Mesendoderm (in vitro differentiated cells): ENCODE results near the gene CCKAR.

Experiments used
- DNase-seq: peaks from one replicate; pipeline ENCODE4 v3.0.0; 2013
- H2AK5ac ChIP-seq: 2 replicates; pipeline ENCODE4 v1.6.1; 2013; ENCODE audit warnings: low read length, inconsistent platforms
- H2BK120ac ChIP-seq: 2 replicates; pipeline ENCODE4 v1.6.1; 2013; ENCODE audit warnings: low read depth, mild to moderate bottlenecking, low read length, moderate library complexity, mixed read lengths
- H2BK15ac ChIP-seq: replicated peaks from 2 replicates; pipeline ENCODE4 v1.6.1; 2013; ENCODE audit warnings: low read depth, mild to moderate bottlenecking, moderate library complexity
- H2BK5ac ChIP-seq: 2 replicates; pipeline ENCODE4 v1.6.1; 2013; ENCODE audit warnings: low read length, inconsistent platforms
- H3K18ac ChIP-seq: 2 replicates; pipeline ENCODE4 v1.6.1; 2013; ENCODE audit warnings: mild to moderate bottlenecking, low read length, mixed read lengths
- H3K23ac ChIP-seq: one replicate; pipeline ENCODE4 v1.6.1; 2013; ENCODE audit warnings: low read length
- H3K27ac ChIP-seq: 2 replicates; pipeline ENCODE4 v1.5.1; 2013; ENCODE audit warnings: low read depth, mild to moderate bottlenecking, inconsistent platforms, low read length, moderate library complexity
- H3K27me3 ChIP-seq: 2 replicates; pipeline ENCODE4 v1.6.1; 2013; ENCODE audit warnings: low read length, control low read depth, mild to moderate bottlenecking, inconsistent platforms; ENCODE audit not compliant: insufficient read depth, poor library complexity
- H3K36me3 ChIP-seq: 2 replicates; pipeline ENCODE4 v1.6.1; 2013; ENCODE audit warnings: low read length, inconsistent platforms; ENCODE audit not compliant: control insufficient read depth, insufficient read depth
- H3K4ac ChIP-seq: one replicate; pipeline ENCODE4 v1.6.1; 2013; ENCODE audit warnings: low read depth, mild to moderate bottlenecking, low read length, moderate library complexity
- H3K4me1 ChIP-seq: 2 replicates; pipeline ENCODE4 v1.6.1; 2013; ENCODE audit warnings: low read depth, low read length, inconsistent platforms; ENCODE audit not compliant: control insufficient read depth
- H3K4me2 ChIP-seq: 2 replicates; pipeline ENCODE4 v1.6.1; 2013; ENCODE audit warnings: low read length
- H3K4me3 ChIP-seq: 2 replicates; pipeline ENCODE4 v1.5.1; 2013; ENCODE audit warnings: mild to moderate bottlenecking, low read length
- H3K56ac ChIP-seq: one replicate; pipeline ENCODE4 v1.6.1; 2013; ENCODE audit warnings: low read length
- H3K79me1 ChIP-seq: 2 replicates; pipeline ENCODE4 v1.6.1; 2013; ENCODE audit warnings: low read length, inconsistent platforms
- H3K79me2 ChIP-seq: 2 replicates; pipeline ENCODE4 v1.6.1; 2013; ENCODE audit warnings: mild to moderate bottlenecking, low read length; ENCODE audit not compliant: control insufficient read depth, insufficient read depth
- H3K9ac ChIP-seq: 2 replicates; pipeline ENCODE4 v1.6.1; 2013; ENCODE audit warnings: low read length, inconsistent platforms
- H4K5ac ChIP-seq: one replicate; pipeline ENCODE4 v1.6.1; 2013; ENCODE audit warnings: low read length
- H4K8ac ChIP-seq: one replicate; pipeline ENCODE4 v1.6.1; 2013; ENCODE audit warnings: low read depth, mild to moderate bottlenecking, control low read depth, low read length, moderate library complexity
- WGBS: extraction: QIAGEN DNeasy Blood & Tissue Kit; methylation state at CpG from one replicate; pipeline ENCODE4 v1.1.7; 2013; ENCODE audit warnings: low lambda C conversion rate, missing lambda C conversion rate; ENCODE audit not compliant: insufficient coverage; ENCODE audit errors: extremely low coverage; 5-methylcytosine and 5-hydroxymethylcytosine counted together

Gene CCKAR

GRCh38 chr4:26476545-26476944, 13.7 kb downstream of the CCKAR start:
- no peak overlapping the region for H2AK5ac ChIP-seq
- no peak overlapping the region for H3K4me3 ChIP-seq
- H4K8ac ChIP-seq = no peak overlapping the region
- H3K79me2 ChIP-seq = no peaks in the 10 kb centered on the region
- H3K4me1 ChIP-seq = no peaks in the 10 kb centered on the region
- H3K56ac ChIP-seq = no peak overlapping the region
- H3K9ac ChIP-seq = no peak overlapping the region
- no CpG with 5 or more reads among the region's 5 CpGs for WGBS
- H2BK5ac ChIP-seq = no peak overlapping the region
- H4K5ac ChIP-seq = no peak overlapping the region
- no peaks in the 10 kb centered on the region for H3K36me3 ChIP-seq
- H3K23ac ChIP-seq = no peak overlapping the region
- no peak overlapping the region for H3K18ac ChIP-seq
- DNase-seq = no peak
- no peak overlapping the region for H3K4me2 ChIP-seq
- H3K4ac ChIP-seq = no peak overlapping the region
- H3K27me3 ChIP-seq = no peaks in the 10 kb centered on the region
- no peak overlapping the region for H3K27ac ChIP-seq
- H2BK120ac ChIP-seq = no peak overlapping the region
- H3K79me1 ChIP-seq = no peaks in the 10 kb centered on the region
- no peak overlapping the region for H2BK15ac ChIP-seq

GRCh38 chr4:26475716-26476115, 14.6 kb downstream of the CCKAR start:
- Histone ChIP-seq H2BK120ac (no peak overlapping the region), H3K79me2 (no peaks in the 10 kb centered on the region), H3K56ac (no peak overlapping the region), H2BK5ac (no peak overlapping the region), H3K18ac (no peak overlapping the region), H3K4me2 (no peak overlapping the region), H4K5ac (no peak overlapping the region), H3K4ac (no peak overlapping the region), H2AK5ac (no peak overlapping the region), H3K27ac (no peak overlapping the region), H3K4me1 (no peaks in the 10 kb centered on the region), H3K36me3 (no peaks in the 10 kb centered on the region), H2BK15ac (no peak overlapping the region), H4K8ac (no peak overlapping the region), H3K79me1 (no peaks in the 10 kb centered on the region), H3K4me3 (no peak overlapping the region), H3K27me3 (no peaks in the 10 kb centered on the region), H3K23ac (no peak overlapping the region), H3K9ac (no peak overlapping the region)
- DNase-seq = no peak
- WGBS = no CpG with 5 or more reads among the region's 8 CpGs

GRCh38 chr4:26474551-26474950, 15.7 kb downstream of the CCKAR start:
- Histone ChIP-seq H2BK120ac (no peak overlapping the region), H3K4me3 (no peak overlapping the region), H3K18ac (no peak overlapping the region)

GRCh38 chr4:26473893-26474292, 16.4 kb downstream of the CCKAR start:
- H3K9ac ChIP-seq = no peak overlapping the region
- no peak overlapping the region for H3K4me3 ChIP-seq
- DNase-seq = no peak
- H4K5ac ChIP-seq = no peak overlapping the region
- no peaks in the 10 kb centered on the region for H3K4me1 ChIP-seq
- H3K36me3 ChIP-seq = no peaks in the 10 kb centered on the region
- no peak overlapping the region for H2BK15ac ChIP-seq
- no peak overlapping the region for H2BK5ac ChIP-seq
- H3K79me2 ChIP-seq = no peaks in the 10 kb centered on the region
- H3K56ac ChIP-seq = no peak overlapping the region
- no peak overlapping the region for H2BK120ac ChIP-seq
- H3K4me2 ChIP-seq = no peak overlapping the region
- H3K79me1 ChIP-seq = no peaks in the 10 kb centered on the region
- H3K18ac ChIP-seq = no peak overlapping the region
- no peak overlapping the region for H2AK5ac ChIP-seq
- no peak overlapping the region for H3K4ac ChIP-seq
- no peaks in the 10 kb centered on the region for H3K27me3 ChIP-seq
- no peak overlapping the region for H3K23ac ChIP-seq
- no CpG with 5 or more reads among the region's 8 CpGs for WGBS
- no peak overlapping the region for H3K27ac ChIP-seq
- no peak overlapping the region for H4K8ac ChIP-seq

More at GRCh38 chr4:26474551-26474950, 15.7 kb downstream of the CCKAR start:
- Histone ChIP-seq H3K4ac (no peak overlapping the region), H3K9ac (no peak overlapping the region), H3K56ac (no peak overlapping the region), H3K4me1 (no peaks in the 10 kb centered on the region), H3K79me2 (no peaks in the 10 kb centered on the region), H2BK15ac (no peak overlapping the region), H3K27me3 (no peaks in the 10 kb centered on the region), H2AK5ac (no peak overlapping the region), H4K8ac (no peak overlapping the region), H3K79me1 (no peaks in the 10 kb centered on the region), H3K4me2 (no peak overlapping the region), H3K36me3 (no peaks in the 10 kb centered on the region), H3K23ac (no peak overlapping the region), H4K5ac (no peak overlapping the region), H2BK5ac (no peak overlapping the region), H3K27ac (no peak overlapping the region)
- no peak for DNase-seq
- WGBS = no CpG with 5 or more reads among the region's 3 CpGs

- Histone ChIP-seq H3K4me1 (no peaks in the 10 kb centered on the region), H3K23ac (no peak overlapping the region), H3K27ac (no peak overlapping the region), H3K27me3 (no peaks in the 10 kb centered on the region), H3K4ac (no peak overlapping the region), H4K5ac (no peak overlapping the region), H3K4me2 (no peak overlapping the region), H3K79me2 (no peaks in the 10 kb centered on the region), H2BK15ac (no peak overlapping the region), H2BK120ac (no peak overlapping the region), H2AK5ac (no peak overlapping the region), H3K56ac (no peak overlapping the region), H3K36me3 (no peaks in the 10 kb centered on the region), H4K8ac (no peak overlapping the region), H2BK5ac (no peak overlapping the region), H3K9ac (no peak overlapping the region), H3K79me1 (no peaks in the 10 kb centered on the region), H3K18ac (no peak overlapping the region), H3K4me3 (no peak overlapping the region)
- no CpG with 5 or more reads among the region's 1 CpG for WGBS
- no peak for DNase-seq
Measured at GRCh38 chr4:26471890-26472289, 18.4 kb downstream of the CCKAR start.

GRCh38 chr4:26468977-26469376, 21.3 kb downstream of the CCKAR start:
- no peak overlapping the region for H3K56ac ChIP-seq
- H3K4ac ChIP-seq = no peak overlapping the region

More at GRCh38 chr4:26468977-26469376, 21.3 kb downstream of the CCKAR start:
- H3K36me3 ChIP-seq = no peaks in the 10 kb centered on the region
- H4K8ac ChIP-seq = no peak overlapping the region
- no peak overlapping the region for H4K5ac ChIP-seq
- no peaks in the 10 kb centered on the region for H3K27me3 ChIP-seq
- no peak overlapping the region for H2AK5ac ChIP-seq
- no peaks in the 10 kb centered on the region for H3K79me2 ChIP-seq
- no peak overlapping the region for H3K23ac ChIP-seq
- no peak overlapping the region for H3K9ac ChIP-seq
- no peak overlapping the region for H3K4me2 ChIP-seq
- no peak overlapping the region for H2BK120ac ChIP-seq
- no peak overlapping the region for H3K18ac ChIP-seq
- no peak overlapping the region for H2BK5ac ChIP-seq
- H3K27ac ChIP-seq = no peak overlapping the region
- DNase-seq = no peak
- H3K4me3 ChIP-seq = no peak overlapping the region
- no peaks in the 10 kb centered on the region for H3K79me1 ChIP-seq
- WGBS = no CpG with 5 or more reads among the region's 4 CpGs
- H2BK15ac ChIP-seq = no peak overlapping the region
- no peaks in the 10 kb centered on the region for H3K4me1 ChIP-seq
